ENCODE results near the gene TUBA3D.
A peak's percentile ranks its signal among the peaks of the same experiment; 100 is the strongest.
"Not testable (repeated sequence)": the region's sequence is repeated elsewhere in the genome, so short reads cannot be mapped to it uniquely, and the experiment has no call there.

Gene TUBA3D

DNA sequence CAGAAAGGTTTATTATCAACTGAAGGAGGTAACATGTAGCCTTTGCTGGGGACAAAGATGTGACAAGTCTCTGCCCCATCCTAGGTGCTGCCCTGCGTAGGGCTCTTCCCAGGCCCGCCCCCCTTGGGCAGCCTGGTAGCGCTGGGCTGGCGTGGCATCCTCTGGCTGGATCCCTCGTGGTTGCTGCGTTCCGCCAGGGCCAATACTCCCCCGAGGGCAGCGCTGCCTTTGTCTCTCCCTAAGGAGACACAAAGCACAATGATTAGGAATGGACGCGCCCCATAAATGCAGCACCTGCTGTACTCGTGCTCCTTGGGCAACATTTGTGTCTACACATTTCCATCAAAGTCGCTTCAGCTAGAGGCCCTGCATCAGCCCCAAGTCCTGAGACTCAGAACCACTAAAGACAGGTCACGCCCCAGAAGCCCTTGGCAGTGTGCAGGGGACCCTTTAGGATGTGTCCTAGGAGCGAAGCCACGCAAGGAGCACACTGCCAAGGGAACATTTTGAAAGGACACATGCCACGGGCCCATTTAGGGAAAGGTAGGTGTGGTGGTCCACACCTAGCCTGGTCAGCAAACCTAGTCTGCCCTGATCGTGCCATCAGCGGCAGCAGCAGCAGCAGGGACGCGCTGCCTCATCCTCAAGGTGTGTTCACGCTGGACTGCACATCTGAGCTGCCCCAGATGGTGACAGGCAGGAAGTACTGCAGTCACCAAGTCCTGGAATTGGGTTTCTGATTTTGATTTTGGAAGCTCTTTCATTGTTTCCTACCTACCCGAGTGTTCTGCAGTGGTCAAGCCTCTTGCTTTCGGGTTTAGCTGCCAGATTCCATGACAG is 8.3 kb downstream of the TUBA3D start:
- DNase-seq (ENCODE audit: low spot score), result not testable (repeated sequence)

DNA sequence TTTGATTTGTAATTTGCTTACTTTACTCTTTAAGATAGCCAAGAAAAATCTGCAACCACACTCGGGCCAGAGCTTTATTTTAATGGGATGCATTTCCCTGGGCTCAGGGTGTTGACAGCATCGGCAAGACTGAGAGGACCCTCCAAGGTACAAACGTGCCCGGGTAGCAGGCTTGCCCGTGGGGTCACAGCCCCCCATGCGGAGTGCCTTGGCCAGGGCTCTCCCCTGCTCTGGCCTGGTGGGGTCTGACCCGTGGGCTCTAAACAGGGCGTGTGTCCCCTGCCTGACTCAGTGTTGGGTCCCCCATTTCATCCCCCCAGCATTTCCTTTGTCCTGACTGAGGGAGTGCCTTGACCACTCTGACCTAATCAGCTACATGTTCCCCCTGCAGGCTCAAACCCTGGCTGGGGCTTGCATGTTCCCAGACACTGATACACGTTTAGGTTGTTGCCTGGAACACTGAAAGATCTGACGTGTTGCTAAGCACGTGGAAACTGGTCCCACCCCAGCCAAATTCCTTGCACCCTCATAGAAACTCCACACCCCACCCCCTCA is 9.1 kb downstream of the TUBA3D start:
- not testable (repeated sequence) for DNase-seq (ENCODE audit: low spot score)

DNA sequence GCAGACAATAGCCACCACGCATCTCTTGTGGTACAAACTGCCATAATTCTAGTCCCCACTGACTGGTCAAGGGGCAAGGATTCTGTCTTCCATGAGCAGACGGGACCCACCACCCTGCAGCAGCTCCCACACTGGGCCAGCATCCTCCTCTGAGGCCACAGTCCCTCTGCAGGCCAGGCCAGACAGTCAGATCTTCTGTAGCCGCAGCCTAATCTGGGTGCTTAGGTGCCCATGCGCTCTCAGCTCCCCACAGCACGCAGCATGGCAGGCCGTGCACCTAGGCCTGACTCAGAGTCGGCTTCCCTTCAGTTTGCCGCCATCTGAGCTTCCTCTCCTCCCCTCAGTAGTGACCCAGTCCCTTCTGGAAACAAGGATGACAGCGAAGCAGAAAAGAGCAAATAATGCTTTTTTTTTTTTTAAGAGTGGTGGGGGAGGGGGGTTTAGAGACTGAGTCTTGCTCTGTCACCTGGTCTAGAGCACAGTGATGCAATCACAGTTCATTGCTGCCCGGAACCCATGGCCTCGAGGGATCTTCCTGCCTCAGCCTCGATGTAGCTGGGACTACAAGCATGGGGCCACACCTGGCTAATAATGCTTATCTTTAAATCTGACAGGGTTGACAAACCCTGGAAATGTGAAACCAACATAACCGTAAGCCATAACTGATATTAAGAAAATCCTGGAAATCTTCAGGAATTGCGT is 10.4 kb downstream of the TUBA3D start:
- not testable (repeated sequence) for DNase-seq (ENCODE audit: low spot score)

DNA sequence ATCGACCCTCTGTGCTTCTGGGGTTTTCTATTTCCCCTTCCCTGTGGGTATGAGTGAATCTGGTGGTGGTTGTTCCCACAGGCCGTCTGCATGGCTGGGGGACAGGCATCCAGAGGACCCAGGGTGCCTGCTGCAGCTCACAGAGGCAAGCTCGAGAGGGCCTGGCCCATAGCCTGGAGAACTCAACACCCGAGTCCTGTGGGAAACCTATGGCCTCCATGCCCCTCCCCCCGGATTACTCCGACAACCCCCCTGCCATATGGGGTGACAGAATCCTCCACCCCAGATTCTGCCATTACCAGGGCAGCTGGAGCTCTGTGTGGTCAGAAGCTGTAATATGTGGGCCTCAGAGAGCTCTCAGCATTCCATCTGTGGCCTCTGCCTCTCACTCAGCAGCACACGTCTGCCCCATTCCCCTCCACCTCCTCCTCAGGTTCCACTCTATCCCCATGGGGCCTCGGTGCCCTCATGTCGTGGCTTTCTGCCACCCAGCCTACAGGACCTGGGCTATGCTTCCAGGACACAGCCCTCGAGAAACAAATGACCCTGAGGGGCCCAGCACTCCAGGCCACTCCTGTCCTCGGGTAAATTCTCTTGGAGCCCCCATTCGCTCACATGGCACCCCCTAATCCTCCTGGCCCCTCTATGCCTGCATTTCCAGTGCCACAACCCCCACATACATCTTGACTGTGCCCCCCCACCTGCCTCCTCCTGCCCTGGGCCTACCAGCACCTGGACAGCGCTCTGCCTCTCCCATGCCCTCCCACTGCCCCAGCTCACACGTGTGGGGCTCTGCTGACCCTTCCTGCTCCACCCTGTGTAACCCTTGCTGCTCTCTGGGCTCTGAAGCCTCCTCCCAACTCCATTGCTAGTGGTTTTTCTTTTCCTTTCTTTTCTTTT is 12.6 kb downstream of the TUBA3D start:
- DNase-seq (ENCODE audit: low spot score), result no peak

DNA sequence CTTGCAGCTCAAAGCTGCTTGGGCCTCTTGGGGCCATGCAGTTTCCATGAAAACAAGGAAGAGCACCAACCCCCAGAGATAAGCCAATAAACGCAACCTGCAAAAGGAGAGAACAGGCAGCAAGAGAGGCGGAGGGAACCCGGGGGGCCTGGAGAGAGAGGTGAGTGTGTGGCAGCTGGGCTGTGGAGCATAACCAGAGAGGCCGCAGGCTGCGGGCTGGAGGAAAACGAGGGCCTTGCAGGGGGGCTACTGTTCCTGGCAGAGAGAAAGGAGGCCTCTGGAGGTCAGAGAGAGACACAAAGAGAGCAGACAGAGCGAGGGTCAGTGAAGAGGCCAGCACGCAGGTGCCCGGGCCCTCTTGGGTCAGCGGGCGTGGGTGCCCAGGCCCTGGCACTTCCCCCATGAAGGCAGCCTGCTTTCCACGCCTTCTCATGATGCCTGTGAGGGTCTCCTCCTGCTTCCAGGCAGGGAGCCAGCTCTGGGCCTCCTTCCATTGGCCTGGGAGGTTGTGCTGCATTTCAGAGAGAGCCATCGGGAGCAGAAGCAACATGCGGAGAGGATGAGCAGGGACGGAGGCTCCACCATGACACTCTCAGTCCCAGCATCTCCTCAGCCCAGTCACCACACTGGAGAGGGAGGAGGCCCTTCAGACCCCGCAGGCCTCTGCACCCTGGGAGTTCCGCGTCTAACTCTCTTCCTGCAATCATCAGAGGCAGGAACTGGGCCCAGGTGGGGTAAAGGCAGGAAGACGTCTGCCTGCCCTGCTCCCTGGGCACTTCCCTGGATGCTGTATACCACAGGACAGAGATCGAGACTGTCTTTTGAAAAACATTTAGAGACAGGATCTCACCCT is 14.9 kb downstream of the TUBA3D start:
- not testable (repeated sequence) for DNase-seq (ENCODE audit: low spot score)

DNA sequence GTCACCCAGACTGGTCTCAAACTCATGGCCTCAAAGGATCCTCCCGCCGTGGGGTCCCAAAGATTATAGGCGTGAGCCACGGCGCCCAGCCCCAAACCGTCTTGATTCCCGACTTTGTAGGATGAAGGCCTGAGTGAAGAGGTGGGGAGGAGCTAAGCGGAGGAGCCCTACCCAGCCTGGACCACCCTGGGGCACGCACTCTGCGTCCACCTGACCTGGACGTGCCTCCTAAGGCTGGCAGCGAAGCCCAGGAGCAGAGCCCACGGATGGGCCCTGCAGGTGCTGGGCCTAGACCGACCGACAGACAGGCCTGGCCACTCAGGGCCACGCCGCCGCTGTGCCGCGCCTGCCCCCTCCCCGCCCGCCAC is 15.5 kb downstream of the TUBA3D start:
- DNase-seq (ENCODE audit: low spot score), result not testable (repeated sequence)

DNA sequence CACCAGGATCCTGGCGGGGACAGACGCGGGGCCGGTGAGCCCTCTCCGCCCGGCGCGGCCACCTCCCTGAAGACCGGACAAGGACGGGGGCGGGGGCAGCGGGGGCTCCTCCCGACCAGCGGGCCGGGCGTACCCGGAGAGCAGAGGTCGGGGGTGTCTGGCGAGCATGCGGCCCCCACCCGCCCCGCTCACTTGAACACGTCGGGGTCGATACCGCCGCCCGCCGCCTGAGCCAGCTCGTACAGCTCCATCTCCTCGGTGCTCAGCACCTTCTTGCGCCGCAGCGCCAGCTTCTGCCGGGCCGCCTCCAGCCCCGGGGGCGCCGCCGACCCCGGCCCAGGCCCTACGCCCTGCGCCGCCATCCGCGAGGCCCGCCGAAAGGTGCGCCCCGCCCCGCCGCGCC is 16.1 kb downstream of the TUBA3D start, which contains the start of gene MZT2A:
MZT2A (minus strand) TSS at position 383 of the 403 bp plus-strand sequence; CDS start at position 362, 21 bp downstream.
- DNase-seq (ENCODE audit: low spot score), result not testable (repeated sequence)

DNA sequence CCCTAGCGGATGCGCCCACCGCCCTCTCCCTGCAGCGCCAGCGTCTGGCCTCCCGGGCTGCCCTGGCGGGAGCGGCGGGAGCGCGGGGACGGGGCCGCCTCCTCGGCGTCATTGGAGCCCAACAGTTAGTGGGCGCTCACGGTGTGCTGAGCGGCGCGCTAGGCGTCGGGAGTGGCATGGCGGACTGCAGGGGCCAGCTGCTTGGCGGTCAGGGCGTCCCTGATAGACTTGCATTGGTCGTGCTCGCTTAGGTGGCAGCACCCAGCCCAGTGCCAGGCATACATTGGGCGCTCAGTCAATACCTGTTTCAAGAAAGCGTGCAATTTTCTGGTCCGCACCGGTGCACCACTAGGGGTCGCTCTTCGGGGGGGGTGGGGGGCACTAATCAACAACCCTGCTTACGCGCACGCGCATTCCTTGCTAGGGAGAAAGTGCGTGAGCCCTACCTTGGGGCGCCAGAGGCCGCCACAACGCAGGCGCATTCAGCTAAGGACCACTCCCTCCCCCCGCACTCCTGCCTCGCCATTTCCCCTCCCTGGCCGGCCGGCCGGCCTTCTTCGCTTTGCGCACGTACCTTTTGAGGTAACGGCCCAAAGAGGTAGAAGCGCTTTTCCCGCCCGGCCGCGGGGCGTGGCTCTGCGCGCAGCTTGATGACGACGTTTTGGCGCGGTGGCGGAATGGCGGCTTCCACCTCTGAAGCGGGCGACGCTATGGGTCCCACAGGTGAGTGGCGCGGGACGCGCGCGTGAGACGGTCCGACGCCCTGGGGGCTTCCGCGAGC is 16.7 kb downstream of the TUBA3D start:
- peak; percentile 100 for DNase-seq (ENCODE audit: low spot score)

DNA sequence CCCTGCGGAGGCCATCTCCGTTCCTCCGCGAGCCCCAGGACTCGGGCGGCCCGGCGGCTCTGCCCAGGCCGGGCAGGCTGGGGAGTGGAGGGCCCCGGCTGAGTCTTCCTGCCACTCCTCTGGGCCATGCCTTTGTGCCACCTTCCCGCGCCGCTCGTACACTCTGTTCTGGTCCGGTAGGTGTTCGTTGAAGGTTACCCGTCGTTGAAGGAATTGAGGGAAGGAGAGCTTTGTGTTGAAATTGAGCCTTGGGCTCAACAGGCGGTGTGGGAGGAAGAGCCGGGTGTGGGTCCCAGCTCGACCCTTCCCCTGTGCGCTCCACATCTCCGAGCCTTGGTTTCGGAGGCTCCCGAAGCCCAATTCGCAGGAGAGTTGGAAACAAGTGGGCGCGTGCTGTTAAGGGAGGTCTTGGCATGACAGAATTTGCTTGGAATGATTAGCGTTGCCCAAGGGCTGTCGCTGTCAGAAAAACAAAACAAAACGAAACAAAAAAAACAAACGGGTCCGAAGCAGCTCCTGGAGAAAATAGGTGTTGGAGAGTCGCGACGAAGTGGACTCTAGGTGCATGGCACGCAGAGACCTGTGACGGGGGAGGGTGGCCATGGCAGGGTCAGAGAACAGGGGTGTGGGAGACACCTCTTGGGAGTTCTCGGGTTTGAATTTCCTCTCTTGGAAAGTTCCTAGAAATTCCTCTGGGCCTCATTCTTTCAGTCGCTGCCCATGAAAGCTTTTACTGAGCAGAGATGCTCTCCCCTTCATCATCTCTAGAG is 17.5 kb downstream of the TUBA3D start:
- DNase-seq (ENCODE audit: low spot score), result no peak

DNA sequence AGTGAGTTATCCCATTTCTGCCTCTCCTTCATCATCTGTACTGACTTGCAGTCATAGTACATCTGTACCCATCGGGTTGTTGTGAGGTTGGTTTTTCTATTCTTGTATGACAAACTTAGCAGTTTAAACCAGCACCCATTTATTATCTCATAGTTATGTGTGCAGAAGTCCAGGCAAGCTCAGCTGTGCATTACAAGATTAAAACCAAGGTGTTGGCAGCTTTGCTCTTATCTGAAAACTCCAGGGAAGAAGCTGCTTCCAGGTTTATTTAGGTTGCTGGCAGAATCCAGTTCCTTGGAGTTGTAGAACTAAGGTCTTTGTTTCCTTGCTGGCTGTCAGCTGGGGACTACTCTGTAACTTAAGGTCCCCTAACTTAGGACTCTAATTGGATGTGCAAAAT is 19.6 kb downstream of the TUBA3D start:
- not testable (repeated sequence) for DNase-seq (ENCODE audit: low spot score)

DNA sequence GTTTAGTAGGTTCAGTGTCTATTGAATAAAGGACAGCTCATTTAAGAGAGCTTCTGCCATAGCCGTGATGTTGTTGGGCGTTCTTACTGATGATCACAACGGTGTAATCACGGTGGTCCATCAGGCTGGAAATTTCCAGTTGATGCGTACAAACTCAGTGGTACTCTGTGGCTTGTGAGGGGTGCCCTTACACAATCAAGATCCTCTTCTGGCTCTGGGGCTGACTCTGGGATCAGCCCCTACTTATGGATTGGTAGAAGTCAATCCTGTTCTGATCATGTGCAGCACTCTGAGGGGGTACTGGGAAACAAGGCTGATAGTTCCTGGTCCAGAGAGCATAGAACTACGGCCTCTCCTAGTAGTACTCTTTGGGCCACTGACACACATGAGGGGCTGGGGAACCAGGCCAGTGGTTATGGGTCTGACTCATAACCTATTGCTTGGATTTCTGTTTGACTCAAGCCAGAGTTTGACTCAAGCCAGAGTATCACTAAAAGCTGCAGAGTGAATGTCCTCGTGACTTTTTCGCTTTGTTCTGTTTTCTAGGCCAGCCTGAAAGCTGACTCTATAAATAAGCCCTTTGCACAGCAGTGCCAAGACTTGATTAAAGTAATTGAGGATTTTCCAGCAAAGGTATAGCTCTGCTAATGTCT is 22.5 kb downstream of the TUBA3D start:
- not testable (repeated sequence) for DNase-seq (ENCODE audit: low spot score)

DNA sequence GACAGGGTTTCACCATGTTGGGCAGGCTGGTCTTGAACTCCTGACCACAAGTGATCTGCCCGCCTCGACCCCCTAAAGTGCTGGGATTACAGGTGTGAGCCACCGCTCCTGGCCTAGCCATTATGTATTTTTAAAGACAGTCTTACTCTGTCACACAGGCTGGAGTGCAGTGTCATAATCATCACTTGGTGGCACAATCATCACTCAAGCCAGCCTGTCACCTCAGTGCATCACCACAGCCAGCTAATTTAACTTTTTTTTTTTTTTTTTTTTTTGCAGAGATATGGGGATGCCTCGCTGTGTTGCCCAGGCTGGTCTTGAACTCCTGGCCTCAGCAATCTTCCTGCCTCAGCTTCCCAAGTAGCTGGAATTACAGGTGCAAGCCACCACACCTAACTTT is 27.7 kb downstream of the TUBA3D start:
- not testable (repeated sequence) for DNase-seq (ENCODE audit: low spot score)

DNA sequence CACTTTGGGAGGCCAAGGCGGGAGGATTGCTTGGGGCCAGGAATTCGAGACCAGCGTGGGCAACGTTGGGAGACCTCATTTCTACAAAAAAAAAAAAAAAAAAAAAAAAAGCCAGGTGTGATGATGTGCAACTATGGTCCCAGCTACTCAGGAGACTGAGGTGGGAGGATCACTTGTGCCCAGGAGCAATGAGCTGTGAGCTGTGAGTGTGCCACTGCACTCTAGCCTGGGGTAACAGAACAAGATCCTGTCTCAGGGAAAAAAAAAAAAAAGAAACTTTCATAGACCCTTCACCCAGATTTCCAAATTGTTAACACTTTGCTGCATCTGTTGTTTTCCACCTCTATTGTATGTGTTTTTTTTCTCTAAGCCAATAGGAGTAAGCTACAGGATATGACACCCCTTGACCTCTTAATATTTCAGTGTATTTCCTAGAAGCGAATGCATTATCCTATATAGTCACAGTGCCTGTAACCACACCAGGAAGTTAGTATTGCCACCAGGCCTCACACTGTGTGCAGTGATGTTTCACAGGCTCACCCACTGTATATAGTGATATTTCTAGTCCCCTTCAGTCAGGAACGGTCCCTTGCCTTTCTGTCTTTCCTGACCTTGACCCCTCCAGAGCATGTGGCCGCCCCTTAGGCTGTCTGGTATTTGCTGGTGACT is 28.3 kb downstream of the TUBA3D start:
- not testable (repeated sequence) for DNase-seq (ENCODE audit: low spot score)

DNA sequence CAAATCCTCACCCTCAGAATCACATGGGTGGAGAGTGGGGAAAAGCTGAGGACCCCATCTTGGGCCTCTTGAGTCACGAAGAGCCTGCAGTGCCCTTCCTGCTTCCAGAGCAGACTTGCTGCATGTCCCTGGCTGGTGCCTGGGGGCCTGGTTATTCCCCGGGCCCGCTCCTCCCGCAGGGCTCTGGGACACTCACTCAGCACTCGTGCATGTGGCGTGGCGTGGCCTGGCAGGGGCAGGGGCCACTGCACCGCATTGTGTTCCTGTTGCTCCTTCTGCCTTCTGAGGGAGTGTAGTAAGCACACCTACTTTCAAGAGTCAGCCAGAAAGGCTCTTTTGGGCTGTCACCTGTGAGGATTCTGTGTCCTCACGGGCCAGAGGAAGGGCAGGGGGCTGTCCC is 33.7 kb downstream of the TUBA3D start:
- DNase-seq (ENCODE audit: low spot score), result no peak

DNA sequence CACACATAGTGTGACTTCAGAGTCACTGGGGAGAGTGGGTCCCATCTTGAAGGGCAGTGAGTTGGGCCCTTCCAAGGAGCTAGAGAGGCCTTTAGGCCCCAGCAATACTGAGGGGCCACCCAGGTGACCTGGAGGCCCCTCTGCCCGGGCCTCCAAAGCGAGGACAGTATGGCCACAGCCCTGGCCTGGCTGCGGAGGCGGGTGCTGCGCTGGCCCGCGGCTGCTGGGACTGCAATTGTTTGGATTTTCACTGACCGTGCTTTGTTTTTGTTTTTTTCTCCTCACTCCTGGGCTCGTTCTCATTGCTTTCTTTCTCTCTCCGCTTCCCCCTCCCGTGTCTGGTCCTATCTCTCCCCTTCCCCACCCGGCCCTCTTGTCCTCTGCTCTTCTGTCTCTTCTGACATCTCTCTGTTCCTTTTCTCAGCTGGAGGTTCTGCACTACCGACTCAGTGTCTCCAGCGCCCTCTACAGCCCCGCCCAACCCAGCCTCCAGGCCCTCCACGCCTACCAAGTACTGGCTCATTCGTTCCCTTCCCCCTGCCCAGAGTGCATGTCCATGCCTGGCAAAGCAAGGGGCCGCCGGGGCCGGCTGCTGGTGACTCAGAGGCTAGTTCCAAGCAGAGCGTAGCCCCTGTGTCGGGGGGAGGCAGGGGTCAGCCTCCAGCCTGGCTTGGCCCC is 35.5 kb downstream of the TUBA3D start:
- DNase-seq (ENCODE audit: low spot score), result not testable (repeated sequence)

DNA sequence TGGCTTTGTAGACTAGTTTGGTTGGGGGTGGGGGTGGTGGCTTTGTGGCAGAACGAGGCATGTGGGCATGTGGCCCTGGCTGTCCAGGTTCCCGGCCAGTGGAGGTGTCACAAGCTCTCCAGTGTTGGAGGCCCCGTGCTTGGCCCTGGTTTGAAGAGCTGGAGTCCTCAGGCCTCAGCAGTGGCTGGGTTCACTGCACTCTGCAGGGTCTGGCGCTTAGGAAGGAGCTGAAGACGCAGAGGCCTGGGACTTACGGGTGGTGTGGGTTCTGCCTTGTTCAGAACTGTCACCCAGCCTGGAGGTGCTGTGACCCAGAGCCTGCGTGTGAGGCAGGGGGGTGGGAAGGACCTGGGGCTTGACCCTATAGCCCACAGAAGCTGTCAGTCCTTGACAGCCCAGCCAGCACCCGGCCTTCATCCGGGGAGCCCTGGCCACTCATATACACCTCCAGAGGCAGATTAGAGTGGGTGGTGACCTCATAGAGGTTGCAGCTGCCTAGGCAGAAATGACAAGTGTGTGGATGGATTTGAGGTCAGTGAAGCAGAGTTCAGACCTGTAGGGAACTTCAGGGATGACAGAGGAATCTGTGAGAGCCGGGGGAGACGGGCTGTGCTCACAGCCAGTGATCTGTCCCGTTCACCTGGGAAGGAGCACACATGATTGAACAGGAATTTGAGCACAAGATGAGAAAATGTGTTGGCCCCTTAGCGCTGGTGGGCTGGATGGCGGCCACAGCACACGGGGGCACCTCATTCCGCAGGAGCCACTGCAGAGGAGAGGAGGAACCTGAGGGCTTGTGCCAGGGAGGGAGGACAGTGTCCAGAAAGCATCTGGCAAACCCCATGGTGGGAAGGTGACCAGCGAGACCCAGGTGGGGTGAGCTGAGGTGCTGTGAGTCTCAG is 36.3 kb downstream of the TUBA3D start:
- DNase-seq (ENCODE audit: low spot score), result not testable (repeated sequence)

Measured in hepatic stellate cell (primary cell).